HG02981 (cell line): ENCODE measurements around the gene ABCA3.
"Not testable (repeated sequence)": the region's sequence is repeated elsewhere in the genome, so short reads cannot be mapped to it uniquely, and the experiment has no call there.

ENCODE experiments used
- ATAC-seq: cut with Tn5 transposase; IDR thresholded peaks from one replicate; pipeline ENCODE4 v1.9.1; 2021; ENCODE audit warnings: mild to moderate bottlenecking, moderate library complexity; ENCODE audit not compliant: unreplicated experiment

ABCA3 gene

DNA sequence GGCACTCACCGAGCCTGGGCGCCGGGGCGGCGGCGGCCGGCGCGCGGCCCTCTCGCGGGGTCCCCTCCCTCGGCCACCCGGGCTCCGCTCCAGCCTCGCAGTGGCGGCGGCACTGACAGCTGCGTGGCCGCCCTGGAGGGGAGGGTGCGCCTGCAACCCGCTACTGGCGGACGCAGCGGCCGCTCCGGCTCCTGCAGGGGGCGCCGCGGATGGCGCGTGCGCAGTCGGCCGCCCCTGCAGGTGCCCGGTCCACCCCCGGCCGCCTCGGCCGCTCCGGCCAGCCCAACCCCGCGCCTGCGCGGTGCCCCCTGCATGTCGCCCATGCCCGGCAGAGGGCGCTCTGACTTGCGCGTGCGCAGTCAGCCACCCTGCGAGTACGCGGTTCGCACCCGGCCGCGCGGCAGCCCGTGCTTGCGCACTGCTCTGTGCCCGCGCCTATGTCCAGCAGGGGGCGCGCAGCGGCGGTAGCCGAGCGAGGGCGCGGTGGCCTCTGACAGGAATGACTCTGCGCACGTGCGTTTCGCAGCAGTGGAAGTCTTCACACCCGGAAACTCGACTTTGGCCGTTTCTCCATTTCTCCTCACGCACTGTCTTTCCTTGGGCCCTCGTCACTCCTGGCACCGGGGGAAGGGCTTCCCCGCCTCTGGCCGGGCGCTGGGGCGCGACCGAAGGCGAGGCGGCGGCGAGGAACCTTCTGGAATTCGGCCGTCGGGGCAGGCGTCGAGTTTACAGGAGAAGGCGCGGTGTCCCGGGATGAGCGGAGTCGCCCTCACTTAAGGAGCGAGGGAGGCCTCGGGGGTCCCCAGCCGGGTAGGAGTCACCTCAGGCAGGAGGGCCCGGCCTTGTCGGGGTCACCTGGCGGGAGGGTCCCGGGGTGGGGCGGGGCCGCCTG, at the start of gene ABCA3:
ABCA3 (minus strand) TSS at position 165 of the 892 bp plus-strand sequence. CDS start 14,262 bp downstream, outside the sequence.
- ATAC-seq: peak; percentile 73

DNA sequence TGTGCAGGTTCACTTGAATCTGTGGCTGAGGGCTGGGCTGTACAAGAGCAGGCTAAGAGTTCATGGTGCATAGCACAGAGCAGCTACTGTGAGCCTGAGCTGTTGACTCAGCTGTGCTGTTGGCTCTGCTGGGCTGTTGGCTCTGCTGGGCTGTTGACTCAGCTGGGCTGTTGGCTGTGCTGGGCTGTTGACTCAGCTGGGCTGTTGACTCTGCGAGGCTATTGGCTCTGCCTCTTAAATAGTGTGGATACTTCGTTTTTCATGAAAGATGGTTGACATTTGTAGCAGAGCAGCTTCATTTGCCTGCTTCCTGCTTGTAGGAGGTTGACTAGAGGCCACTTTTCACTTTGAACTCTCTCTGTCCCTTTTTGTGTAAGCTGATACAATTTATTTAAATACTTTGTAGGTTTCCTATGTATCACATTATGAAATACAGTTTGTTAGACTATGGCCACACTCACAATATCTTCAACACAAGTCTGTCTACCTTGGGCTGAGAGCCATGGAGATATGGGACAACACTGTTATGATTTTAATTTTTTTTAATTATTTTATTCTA, 48.4 kb upstream of the ABCA3 start:
- no peak for ATAC-seq

DNA sequence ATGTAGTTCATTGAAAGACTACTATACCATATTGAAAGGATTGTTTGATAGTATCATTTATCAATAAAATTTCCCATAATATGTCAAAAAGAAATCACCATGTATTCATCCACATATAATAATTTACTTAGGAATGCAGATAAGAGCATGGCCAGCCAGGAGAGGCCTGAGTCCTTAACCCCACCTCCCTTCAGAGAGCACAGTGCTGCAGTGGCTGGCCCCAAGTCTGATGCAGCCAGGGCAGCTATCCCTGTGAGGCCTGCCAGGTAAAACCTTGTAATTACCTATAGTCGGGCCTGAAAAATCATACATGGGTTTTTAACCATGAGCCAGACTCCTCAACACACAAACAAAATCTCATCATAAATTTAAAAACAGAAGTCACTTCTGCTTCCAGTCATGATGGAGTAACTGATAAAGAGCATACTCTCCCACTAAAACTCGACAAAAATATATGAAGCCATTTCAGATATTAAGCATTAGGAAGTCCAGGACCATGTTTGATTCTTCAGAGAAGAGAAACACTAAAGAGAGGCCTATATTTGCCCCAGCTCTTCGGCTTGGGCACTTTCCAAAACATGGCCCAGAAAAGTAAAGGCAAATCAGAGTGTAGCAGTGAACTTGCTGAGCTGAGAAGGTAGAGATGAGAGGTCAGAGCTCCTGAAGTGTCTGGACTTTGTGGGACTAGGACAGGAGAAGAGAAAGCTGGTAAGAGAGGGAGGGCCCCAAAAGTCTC, 47.8 kb upstream of the ABCA3 start:
- ATAC-seq: no peak

DNA sequence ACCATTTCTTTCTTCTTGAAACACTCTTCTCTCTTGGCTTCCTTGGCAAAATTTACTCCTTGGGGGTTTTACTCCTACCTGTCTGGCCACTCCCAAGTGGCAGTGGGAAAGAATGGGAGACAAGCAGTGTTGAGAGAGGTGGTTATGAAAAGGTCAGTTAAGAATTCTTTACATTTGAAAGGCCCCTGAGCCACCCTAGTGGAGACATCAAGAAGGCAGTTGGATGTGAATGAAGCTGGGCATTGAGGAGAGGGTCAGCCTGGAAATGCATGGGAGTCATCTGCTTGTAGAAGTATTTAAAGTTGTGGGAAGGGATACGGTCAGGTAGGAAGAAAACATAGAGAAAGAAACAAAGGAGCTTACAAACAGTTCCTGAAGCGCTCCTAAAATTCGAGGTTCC, 46.5 kb upstream of the ABCA3 start:
- ATAC-seq: no peak

DNA sequence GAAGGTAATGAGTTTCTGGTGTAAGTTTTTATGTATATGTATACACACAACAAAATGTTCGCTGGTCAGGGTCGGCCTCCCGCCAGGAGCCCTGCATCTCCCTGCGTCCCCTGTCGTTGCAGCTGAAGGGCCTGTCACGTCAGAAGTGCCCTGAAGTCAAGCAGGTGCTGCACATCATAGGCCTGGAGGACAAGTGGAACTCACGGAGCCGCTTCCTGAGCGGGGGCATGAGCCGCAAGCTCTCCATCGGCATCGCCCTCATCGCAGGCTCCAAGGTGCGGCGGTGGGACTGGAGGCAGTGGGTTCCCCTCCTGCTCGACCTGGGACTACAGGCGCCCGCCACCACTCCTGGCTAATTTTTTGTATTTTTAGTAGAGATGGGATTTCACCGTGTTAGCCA, 45.5 kb upstream of the ABCA3 start:
- not testable (repeated sequence) for ATAC-seq

DNA sequence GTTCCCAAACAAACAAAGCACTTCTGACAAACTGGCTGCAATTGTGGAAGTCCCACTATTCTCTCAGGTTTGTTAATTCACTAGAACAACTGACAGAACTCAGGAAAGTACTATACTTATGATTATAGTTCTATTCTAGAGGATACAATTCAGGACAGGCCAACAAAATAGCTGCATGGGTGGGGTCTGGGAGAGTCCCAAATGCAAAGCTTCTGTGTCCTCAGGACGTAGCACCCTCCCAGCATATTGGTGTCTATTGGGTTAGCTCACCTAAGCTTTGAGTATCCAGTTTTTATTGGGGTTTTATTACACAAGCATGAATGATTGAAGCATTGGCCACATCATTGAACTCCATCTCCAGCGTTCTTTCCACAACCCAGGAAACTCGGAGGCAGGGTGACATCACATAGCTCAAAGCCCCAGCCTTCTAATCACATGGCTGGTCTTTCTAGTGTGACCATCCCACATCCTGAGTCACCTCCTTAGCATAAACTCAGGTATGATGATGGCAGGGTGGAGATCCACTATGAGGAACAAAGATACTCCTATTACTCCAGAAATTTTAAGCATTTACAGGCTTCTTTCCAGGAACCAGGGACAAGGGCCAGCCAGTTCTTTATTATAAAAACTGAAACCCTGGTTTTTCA, 44.8 kb upstream of the ABCA3 start:
- ATAC-seq: no peak

DNA sequence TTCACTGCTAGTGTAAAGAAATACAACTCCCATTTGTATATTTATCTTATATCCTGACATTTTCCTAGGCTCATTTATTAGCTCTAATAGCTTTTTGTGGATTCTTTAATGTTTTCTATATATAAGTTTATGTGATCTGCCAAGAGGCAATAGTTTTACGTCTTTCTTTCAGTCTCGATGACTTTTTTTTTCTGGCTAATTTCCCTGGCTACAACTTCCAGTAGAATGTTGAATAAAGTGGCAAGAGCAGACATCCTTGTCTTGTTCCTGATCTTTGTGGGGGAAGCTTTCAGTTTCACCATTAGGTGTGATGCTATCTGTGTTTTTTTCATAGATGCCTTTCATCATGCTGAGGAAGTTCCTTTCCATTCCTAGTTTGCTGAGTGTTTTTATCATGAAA, 43.9 kb upstream of the ABCA3 start:
- no peak for ATAC-seq

DNA sequence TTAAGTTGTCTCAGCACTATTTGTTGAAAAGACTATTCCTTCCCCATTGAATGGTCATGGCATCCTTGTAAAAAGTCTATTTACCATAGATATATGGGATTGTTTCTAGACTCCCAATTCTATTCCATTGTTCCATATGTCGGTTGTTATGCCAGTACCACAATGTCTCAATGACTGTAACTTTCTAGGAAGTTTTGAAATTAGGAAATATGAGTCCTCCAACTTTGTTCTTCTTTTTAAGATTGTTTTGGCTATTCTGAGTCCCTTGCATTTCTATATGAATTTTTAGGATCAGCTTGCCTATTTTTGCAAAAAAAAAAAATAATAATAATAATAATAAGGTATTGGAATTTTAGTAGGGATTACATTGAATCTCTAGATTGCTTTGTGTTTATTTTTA, 43.0 kb upstream of the ABCA3 start:
- no peak for ATAC-seq

DNA sequence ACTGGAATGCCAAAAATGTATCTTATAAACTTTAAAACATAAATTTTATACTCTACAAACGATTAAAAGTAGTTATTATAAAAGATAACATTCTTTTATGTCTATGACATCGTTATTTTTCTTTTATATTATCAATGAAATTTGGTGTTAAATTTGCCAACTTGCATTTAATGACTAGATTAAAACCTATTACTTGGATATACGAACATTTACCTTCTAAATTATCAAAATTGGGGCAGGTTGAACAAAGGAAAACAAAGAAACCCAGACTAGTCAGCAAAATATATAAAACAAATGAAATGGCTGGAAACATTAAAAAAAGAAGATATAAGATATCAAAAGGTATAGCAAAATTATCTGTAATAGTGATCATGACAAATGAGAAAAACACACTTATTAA, 34.1 kb upstream of the ABCA3 start:
- ATAC-seq: no peak

DNA sequence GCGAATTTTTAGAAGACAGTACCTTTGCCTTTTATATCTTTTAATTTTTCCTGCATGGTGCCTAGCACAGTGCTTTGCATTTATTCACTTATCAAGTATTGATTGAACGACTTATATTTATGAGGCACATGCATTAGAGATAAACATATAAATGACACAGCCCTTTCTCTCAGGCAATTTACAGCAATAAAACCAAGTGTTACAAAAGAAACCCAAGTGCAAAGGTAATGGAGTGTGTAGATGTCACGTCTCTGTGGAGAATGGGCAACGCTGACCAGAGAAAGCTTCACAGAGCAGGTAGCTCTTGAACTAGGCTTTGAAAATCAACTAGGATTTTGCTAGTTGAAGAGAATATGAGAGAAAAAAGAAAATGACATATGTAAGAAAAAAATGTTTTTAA, 32.6 kb upstream of the ABCA3 start:
- no peak for ATAC-seq

DNA sequence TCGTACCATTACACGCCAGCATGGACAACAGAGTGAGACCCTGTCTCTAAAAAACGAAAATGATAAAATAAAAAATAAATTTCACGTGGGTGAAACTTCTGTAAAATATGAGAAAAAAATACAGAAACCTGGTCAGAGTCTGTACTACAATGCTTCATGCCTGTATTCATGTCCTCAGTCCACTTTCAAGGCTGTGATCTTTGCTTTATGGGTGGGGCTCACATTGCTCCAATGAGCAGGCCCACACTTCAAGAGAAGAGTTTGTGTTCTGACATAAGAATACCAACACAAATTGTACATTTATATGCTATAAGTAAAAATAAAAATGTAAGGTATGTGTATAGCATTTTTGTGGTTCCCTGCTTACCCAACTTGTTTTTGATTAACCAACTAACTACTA, 32.2 kb upstream of the ABCA3 start:
- ATAC-seq: no peak

DNA sequence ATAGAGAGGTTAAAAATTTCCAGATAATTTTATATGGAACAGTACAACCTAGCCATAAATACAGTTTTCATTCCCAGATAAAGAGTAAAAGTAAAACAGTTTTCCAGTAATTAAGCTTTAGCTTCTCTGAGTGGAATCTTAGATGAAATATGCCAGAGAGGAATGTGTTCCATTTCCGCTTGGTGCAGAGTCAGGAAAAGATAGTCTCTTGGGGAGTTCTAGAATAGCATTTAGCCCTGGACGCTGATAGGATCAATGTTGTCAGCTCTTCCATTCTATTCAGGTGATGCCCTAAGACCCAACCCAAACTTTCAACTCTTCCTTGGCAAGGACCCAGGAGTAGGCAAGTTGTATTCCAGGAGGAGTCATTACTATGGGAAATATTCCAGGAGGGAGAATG, 30.9 kb upstream of the ABCA3 start:
- no peak for ATAC-seq

DNA sequence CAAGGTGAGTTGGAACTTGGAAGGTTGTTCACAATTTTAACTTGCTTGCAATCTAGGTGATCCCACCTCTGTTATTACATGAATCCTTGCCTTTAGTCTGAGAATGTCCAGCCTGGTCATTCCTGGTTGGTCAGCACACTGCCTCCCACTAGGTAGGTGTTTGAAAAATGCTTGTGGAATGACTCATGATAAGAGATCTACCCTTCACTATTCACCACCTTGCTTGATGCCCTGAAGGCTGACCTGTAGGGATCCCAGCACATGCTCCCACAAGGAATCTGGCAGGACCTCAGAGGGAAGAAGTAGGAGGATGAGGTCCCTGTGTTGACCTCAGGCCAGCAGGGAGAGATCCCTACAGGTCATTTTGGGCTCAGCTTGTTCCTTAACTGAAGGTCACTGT, 30.2 kb upstream of the ABCA3 start:
- no peak for ATAC-seq

DNA sequence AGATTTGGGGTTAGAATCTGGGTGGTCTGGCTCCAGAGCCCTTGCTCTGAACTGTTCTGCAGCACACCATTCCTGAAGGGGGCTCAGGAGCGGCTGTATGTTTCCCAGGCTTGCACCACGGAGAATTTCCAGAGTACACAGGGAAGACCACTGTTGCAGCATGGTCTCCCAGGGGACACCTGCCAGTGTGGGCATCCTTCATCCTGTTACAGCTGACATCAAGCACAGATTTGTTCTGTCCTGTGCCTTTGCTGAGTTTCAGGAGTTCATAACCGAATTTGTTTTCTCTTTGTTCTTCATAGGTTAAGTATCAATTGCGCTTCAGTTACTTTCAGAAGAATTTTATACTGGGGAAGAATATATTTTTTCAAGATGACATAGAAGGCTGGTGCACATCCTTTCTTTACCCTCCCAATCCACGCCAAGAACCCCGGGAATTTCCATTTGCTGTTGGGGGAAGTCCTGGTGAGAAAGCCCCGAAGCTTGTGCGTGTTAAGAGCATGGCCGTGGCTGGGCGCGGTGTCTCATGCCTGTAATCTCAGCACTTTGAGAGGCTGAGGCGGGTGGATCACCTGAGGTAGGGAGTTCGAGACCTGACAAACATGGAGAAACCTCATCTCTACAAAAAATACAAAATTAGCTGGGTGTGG, 26.3 kb upstream of the ABCA3 start:
- no peak for ATAC-seq

DNA sequence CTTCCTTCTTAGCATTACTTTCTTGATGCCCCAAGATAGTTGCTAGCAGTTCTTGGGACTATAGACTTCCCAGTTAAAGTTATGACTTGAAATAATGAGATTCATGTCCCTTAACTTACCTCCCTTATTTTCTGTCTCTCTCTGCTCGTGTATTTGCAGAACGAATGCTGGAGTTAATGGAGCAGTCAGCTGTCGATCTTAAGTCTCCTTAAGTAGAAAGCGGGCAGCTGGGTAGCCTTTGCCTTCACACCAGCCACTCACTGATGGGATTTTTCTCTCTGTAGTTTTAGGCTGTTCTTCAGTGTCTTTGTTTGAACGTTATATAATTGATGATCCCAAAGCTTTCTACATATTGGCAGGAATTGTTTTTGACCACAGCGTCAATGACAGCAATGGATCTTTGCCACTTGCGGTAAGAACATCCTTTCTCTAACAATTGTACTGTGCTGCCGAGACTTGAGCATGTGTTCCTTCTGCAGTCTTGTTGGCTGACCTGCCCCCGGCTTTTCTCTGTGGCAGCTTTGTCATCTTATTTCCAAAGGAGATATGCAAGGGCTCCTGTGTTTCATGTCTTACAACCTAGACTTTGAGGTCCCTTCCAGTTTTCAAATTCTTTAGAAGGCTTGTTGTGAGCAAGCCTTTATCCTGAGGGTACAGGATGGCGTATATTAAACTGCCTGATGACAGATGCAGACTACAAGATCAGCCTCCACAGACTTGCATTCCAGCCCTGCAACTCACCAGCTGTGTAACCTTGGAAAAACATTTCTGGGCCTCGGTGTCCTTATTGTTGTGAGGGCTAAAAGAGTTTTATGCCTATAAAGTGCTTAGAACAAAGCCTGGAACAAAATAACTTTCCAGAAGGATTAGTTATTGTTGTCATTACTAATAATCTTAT, 25.1 kb upstream of the ABCA3 start:
- no peak for ATAC-seq

DNA sequence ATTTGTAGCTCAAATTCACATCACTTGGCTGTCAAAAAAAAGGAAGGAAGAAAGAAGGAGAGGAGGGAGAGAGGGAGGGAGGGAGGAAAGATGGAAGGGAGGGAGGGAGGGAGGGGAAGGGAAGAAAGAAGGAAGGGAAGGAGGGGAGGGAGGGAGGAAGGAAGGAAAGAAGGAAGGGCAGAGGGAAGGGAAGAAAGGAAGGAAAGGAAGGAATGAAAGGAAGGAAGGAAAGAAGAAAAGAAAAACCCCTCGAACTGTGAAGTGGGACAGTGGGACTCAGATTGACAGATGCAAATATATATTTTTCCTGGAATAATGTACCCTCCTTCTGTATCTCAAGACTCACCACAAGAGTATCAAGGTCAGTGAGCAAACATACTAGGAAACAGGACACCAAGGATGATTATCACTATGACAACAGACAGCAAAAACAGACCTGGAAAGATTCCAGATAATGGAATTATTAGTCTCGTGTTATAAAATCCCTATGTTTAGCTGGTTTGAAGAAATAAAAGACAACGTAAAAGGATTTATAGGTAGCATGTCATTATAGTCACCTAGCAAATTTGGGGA, 24.2 kb upstream of the ABCA3 start:
- no peak for ATAC-seq

DNA sequence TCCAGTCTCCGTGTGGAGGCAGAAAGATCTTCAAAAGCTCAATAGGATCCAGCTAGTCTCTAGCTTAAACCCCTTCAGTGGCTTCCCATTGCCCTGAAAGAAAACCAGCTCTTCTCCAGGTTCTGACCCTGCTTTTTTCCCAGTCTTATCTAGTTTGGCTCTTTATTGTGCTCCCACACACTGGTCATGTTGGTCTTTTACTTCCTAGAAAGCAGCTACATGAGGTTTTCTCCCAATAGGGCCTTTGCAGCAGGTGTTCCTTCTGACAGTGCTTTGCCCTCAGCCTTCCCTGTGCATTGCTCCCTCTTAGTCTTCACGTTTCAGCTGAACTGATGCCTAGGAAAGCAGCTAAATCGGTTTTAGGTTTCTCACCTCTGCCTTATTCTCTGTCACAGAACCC, 21.7 kb upstream of the ABCA3 start:
- no peak for ATAC-seq

DNA sequence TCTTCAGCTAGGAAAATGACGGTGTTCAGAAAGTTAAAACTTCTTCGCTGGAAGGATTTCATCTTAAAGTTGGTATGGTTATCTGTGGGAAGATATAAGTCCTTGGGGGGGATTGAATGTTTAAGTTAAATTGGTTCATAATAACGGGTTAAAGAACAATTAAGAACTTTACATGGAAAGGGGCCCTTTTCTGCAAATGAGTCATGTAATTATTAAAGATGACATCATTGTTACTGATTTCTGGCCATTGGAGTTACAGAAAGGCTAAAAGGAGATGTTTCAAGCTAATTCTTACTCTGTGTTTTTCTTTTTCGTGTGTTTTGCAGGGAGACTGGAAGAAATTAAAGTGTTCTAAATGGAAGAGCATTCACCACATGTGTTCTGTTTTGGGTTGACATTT, 20.6 kb upstream of the ABCA3 start:
- no peak for ATAC-seq

DNA sequence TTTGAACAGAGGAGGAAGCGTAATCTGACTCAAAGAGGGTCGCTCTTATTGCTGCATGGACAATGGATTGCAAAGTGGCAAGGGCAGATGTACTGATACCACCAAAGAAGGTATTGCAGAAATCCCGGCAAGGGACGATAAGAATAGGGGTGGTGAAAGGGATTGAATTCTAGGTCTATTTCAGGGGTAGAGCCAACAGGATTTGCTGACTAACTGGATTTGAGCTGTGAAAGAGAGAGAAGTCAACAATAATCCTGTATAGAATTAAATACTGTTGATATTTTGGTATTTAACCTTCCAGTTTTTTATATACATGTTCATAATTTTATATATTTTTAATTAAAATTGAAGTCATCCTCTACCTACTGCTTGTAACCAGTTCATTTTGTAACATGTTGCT, 19.4 kb upstream of the ABCA3 start:
- ATAC-seq: no peak

DNA sequence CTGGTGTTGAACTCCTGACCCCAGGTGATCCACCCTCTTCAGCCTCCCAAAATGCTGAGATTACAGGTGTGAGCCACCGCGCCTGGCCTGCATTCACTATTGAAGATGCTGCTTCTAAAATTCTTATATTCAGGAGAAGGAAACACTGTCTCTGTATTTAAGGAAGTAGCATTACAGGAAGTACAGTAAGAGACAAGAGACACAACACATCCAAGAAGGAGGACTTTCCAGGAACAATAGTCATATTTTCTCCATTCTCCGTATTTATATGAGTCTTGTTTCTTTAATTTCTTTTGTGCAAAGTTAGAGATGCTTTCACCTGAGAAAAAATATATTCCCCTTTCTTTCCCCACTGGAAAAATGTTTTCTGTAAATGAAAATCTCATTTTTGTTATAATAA, 18.3 kb upstream of the ABCA3 start:
- ATAC-seq: no peak
